CD14-positive monocyte (primary cell): Measurements from ENCODE around the gene CUBN. TPM values are rescaled to one million over a fixed set of nuclear protein-coding genes. Genes with fewer than 3 reads are reported as not detected.

Source experiments
- DNase-seq, 3 donors: peaks; one replicate each; pipeline ENCODE4 v3.0.0-alpha.2; 2011 to 2022
- H2AFZ ChIP-seq: 2 replicates; pipeline ENCODE4 v1.6.0; 2012; ENCODE audit warnings: mild to moderate bottlenecking, low read depth, low read length, inconsistent platforms; ENCODE audit not compliant: insufficient read depth, poor library complexity, severe bottlenecking
- H3K27ac ChIP-seq, 2 donors: 1 replicate in 1 of 2; 2 replicates in 1 of 2; pipeline ENCODE4 v1.5.1; 2012 to 2013; ENCODE audit warnings: low read length in 2 of 2, control low read depth in 1 of 2, inconsistent platforms in 1 of 2, low read depth in 1 of 2, mild to moderate bottlenecking in 1 of 2
- H3K27me3 ChIP-seq, 2 donors: one replicate each; pipeline versions ENCODE4 v1.6.0 to v1.6.1; 2011 to 2013; ENCODE audit warnings: low read length in 2 of 2; ENCODE audit not compliant: control insufficient read depth in 2 of 2, insufficient read depth in 2 of 2
- H3K36me3 ChIP-seq, 2 donors: replicated peaks in 1 of 2; 1 replicate in 1 of 2; 2 replicates in 1 of 2; pipeline versions ENCODE4 v1.5.1 to v1.6.1; 2012 to 2013; ENCODE audit warnings: low read length in 2 of 2, control low read depth in 1 of 2, inconsistent platforms in 1 of 2, mild to moderate bottlenecking in 1 of 2; ENCODE audit not compliant: insufficient read depth in 2 of 2, control insufficient read depth in 1 of 2
- H3K4me1 ChIP-seq, 2 donors: 1 replicate in 1 of 2; 2 replicates in 1 of 2; pipeline versions ENCODE4 v1.5.1 to v1.6.1; 2012 to 2013; ENCODE audit warnings: low read length in 2 of 2, control low read depth in 1 of 2, inconsistent platforms in 1 of 2, mild to moderate bottlenecking in 1 of 2, moderate library complexity in 1 of 2; ENCODE audit not compliant: insufficient read depth in 2 of 2, control insufficient read depth in 1 of 2
- H3K4me2 ChIP-seq: replicated peaks from 2 replicates; pipeline ENCODE3; 2012; ENCODE audit warnings: low read length, moderate library complexity, mild to moderate bottlenecking; ENCODE audit not compliant: poor library complexity, severe bottlenecking; ENCODE audit errors: extremely low read depth
- H3K4me3 ChIP-seq, 3 experiments: fragments of 200-600 bp in 1 of 3; sonication (generic) in 1 of 3; replicated peaks in 1 of 3; 1 replicate in 2 of 3; 2 replicates in 1 of 3; pipeline ENCODE4 v1.5.1; 2011 to 2013; ENCODE audit warnings: low read length in 3 of 3, mild to moderate bottlenecking in 3 of 3, control low read depth in 2 of 3, low read depth in 2 of 3, inconsistent platforms in 1 of 3, moderate library complexity in 1 of 3
- H3K79me2 ChIP-seq: 2 replicates; pipeline ENCODE4 v1.6.0; 2012; ENCODE audit warnings: mild to moderate bottlenecking, control low read depth, inconsistent platforms, low read length, moderate library complexity; ENCODE audit not compliant: insufficient read depth
- H3K9ac ChIP-seq: 2 replicates; pipeline ENCODE4 v1.6.0; 2017; ENCODE audit warnings: low read length, mild to moderate bottlenecking; ENCODE audit not compliant: insufficient read depth, poor library complexity, severe bottlenecking
- H3K9me3 ChIP-seq, 2 donors: replicated peaks in 1 of 2; 1 replicate in 1 of 2; 2 replicates in 1 of 2; pipeline versions ENCODE4 v1.5.1 to v1.6.1; 2012 to 2013; ENCODE audit warnings: low read length in 2 of 2, control low read depth in 1 of 2; ENCODE audit not compliant: control insufficient read depth in 1 of 2, insufficient read depth in 1 of 2
- H4K20me1 ChIP-seq: 2 replicates; pipeline ENCODE4 v1.6.0; 2012; ENCODE audit warnings: mild to moderate bottlenecking, low read length, control low read depth, moderate library complexity; ENCODE audit not compliant: insufficient read depth
- H3K27ac Mint-ChIP-seq, 7 donors: one replicate each; pipeline ENCODE4 v1.8.0; 2020; ENCODE audit warnings: mild to moderate bottlenecking in 7 of 7, mixed read lengths in 7 of 7, moderate library complexity in 6 of 7, inconsistent platforms in 2 of 7
- H3K27me3 Mint-ChIP-seq, 3 donors: one replicate each; pipeline ENCODE4 v1.8.0; 2021 to 2022; ENCODE audit warnings: low read depth in 3 of 3, mild to moderate bottlenecking in 3 of 3, mixed read lengths in 3 of 3, moderate library complexity in 3 of 3, inconsistent platforms in 1 of 3
- H3K36me3 Mint-ChIP-seq, 2 donors: one replicate each; pipeline ENCODE4 v1.8.0; 2020; ENCODE audit warnings: mixed read lengths in 2 of 2, inconsistent platforms in 1 of 2, mild to moderate bottlenecking in 1 of 2
- H3K4me1 Mint-ChIP-seq: one replicate; pipeline ENCODE4 v1.8.0; 2020; ENCODE audit warnings: mild to moderate bottlenecking, mixed read lengths
- H3K4me3 Mint-ChIP-seq, 2 donors: one replicate each; pipeline ENCODE4 v1.8.0; 2020; ENCODE audit warnings: mild to moderate bottlenecking in 2 of 2, mixed read lengths in 2 of 2, moderate library complexity in 1 of 2
- H3K9me3 Mint-ChIP-seq, 7 donors: one replicate each; pipeline ENCODE4 v1.8.0; 2020 to 2022; ENCODE audit warnings: mixed read lengths in 7 of 7, mild to moderate bottlenecking in 6 of 7, moderate library complexity in 6 of 7, inconsistent platforms in 2 of 7
- CTCF ChIP-seq: fragments of 200-600 bp; IDR thresholded peaks from one replicate; pipeline ENCODE4 v1.8.0; 2022; ENCODE audit warnings: antibody characterized with exemption, mild to moderate bottlenecking
- WGBS: methylation state at CpG from one replicate; pipeline ENCODE4 v1.1.5; 2013; ENCODE audit warnings: missing lambda C conversion rate; ENCODE audit not compliant: insufficient coverage; 5-methylcytosine and 5-hydroxymethylcytosine counted together
- intact Hi-C, 2 donors: fragments of 100-400 bp; cut with micrococcal nuclease; formaldehyde crosslinking; loops; one replicate each; pipeline versions ENCODE4 v1.15.0 to v1.15.1; 2023
- polyA plus RNA-seq, 3 donors: library from polyadenylated mRNA; depleted of rRNA in 1 of 3; unstranded in 2 of 3; stranded (reverse) in 1 of 3; fragments of 300-500 nt in 2 of 3; fragments of >200 nt in 1 of 3; fragmentation: Illumina TruSeq in 2 of 3; gene quantifications; 1 replicate in 2 of 3; 2 replicates in 1 of 3; pipeline ENCODE4 v1.2.3, GENCODE V29; 2012 to 2021

The CUBN gene
- polyA plus RNA-seq, 3 donors = 0.95 TPM; not detected in 2

DNA sequence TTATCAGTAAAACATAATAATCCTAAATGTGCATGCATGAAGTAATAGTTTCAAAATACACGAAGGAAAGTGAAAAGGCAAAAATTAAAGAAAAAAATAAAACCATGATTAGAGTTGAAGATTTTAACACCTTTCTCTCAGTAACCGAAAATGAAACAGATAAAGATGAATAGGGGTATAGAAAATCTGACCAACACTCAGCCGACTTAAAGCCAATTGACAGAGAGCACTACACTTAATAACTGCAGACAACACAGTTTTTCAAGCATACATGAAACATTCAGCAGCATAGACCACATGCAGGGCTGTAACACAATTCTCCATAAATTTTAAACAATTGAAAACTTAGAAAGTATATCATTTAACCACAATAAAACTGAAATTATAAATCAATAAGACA is 76.1 kb downstream of the CUBN start:
- TF ChIP-seq CTCF = no peak
- Histone ChIP-seq H3K4me2 (no peak overlapping the region), H4K20me1 (no peaks in the 10 kb centered on the region), H3K36me3 (no peaks in the 10 kb centered on the region), H3K4me3 (no peak overlapping the region), H3K9ac (no peak overlapping the region), H3K4me1 (no peaks in the 10 kb centered on the region), H3K79me2 (no peaks in the 10 kb centered on the region), H3K27me3 (no peaks in the 10 kb centered on the region), H3K27ac (no peak overlapping the region), H3K9me3 (peaks cover 0 to 3% of the 10 kb centered on the region in 2 donors), H2AFZ (no peak overlapping the region)
- WGBS = no CpG with 5 or more reads among the region's 3 CpGs
- intact Hi-C loops = no loop called here
- H3K4me3 Mint-ChIP-seq = no peak overlapping the region
- peaks cover 2 to 17% (median 7%) of the 10 kb centered on the region in 7 donors for H3K9me3 Mint-ChIP-seq
- H3K4me1 Mint-ChIP-seq = peaks cover 6% of the 10 kb centered on the region
- H3K27me3 Mint-ChIP-seq = peaks cover 0 to 1% (median 0%) of the 10 kb centered on the region in 3 donors
- H3K27ac Mint-ChIP-seq = no peak overlapping the region
- no peak for DNase-seq
- H3K36me3 Mint-ChIP-seq = peaks cover 0 to 4% of the 10 kb centered on the region in 2 donors

GRCh38 chr10:17053061-17053460 is 76.5 kb downstream of the CUBN start:
- no peak for DNase-seq
- peaks cover 0 to 1% (median 0%) of the 10 kb centered on the region in 3 donors for H3K27me3 Mint-ChIP-seq
- no peaks in the 10 kb centered on the region for H3K79me2 ChIP-seq
- no peaks in the 10 kb centered on the region for H3K27me3 ChIP-seq
- no peak for TF ChIP-seq CTCF
- no peak overlapping the region for H3K27ac ChIP-seq
- peaks cover 0 to 4% of the 10 kb centered on the region in 2 donors for H3K36me3 Mint-ChIP-seq
- no peaks in the 10 kb centered on the region for H3K36me3 ChIP-seq
- peaks cover 0 to 3% of the 10 kb centered on the region in 2 donors for H3K9me3 ChIP-seq
- no peaks in the 10 kb centered on the region for H4K20me1 ChIP-seq
- H3K4me3 ChIP-seq = no peak overlapping the region
- intact Hi-C loops = no loop called here
- no peaks in the 10 kb centered on the region for H3K4me1 ChIP-seq
- H3K27ac Mint-ChIP-seq = no peak overlapping the region
- peaks cover 2 to 17% (median 7%) of the 10 kb centered on the region in 7 donors for H3K9me3 Mint-ChIP-seq
- H3K4me2 ChIP-seq = no peak overlapping the region
- no peak overlapping the region for H3K9ac ChIP-seq
- H3K4me1 Mint-ChIP-seq = peaks cover 6% of the 10 kb centered on the region
- no peak overlapping the region for H3K4me3 Mint-ChIP-seq
- no peak overlapping the region for H2AFZ ChIP-seq
